Right ventricle myocardium superior (tissue), 1 donor: Measurements from ENCODE around the gene ANKRD31. TPM values are rescaled to one million over a fixed set of nuclear protein-coding genes. Genes with fewer than 3 reads are reported as not detected.

Experiments used
- ATAC-seq: fragments of 200-7000 bp; cut with Tn5 transposase; one replicate; pipeline ENCODE4 v1.9.1; 2020; ENCODE audit warnings: mild to moderate bottlenecking; ENCODE audit not compliant: poor library complexity
- DNase-seq: peaks from one replicate; pipeline ENCODE4 v3.0.0-alpha.2; 2020
- intact Hi-C: fragments of 100-400 bp; cut with DNase I; formaldehyde crosslinking; loops from one replicate; pipeline ENCODE4 v1.11.2; 2022
- total RNA-seq: library from RNA; stranded (reverse); fragmentation: NEBNext Ultra II Directional; extraction: Animal tissue kit (Norgen Biotek cat#: 25700); gene quantifications from one replicate; pipeline ENCODE4 v1.2.1, GENCODE V29; 2021
- donor health status: DM: no; HTN: yes; CAD: no; lungs with severe emphysema.

Gene ANKRD31
- total RNA-seq, 1 donor from 2014 or later, result 0.08 TPM

DNA sequence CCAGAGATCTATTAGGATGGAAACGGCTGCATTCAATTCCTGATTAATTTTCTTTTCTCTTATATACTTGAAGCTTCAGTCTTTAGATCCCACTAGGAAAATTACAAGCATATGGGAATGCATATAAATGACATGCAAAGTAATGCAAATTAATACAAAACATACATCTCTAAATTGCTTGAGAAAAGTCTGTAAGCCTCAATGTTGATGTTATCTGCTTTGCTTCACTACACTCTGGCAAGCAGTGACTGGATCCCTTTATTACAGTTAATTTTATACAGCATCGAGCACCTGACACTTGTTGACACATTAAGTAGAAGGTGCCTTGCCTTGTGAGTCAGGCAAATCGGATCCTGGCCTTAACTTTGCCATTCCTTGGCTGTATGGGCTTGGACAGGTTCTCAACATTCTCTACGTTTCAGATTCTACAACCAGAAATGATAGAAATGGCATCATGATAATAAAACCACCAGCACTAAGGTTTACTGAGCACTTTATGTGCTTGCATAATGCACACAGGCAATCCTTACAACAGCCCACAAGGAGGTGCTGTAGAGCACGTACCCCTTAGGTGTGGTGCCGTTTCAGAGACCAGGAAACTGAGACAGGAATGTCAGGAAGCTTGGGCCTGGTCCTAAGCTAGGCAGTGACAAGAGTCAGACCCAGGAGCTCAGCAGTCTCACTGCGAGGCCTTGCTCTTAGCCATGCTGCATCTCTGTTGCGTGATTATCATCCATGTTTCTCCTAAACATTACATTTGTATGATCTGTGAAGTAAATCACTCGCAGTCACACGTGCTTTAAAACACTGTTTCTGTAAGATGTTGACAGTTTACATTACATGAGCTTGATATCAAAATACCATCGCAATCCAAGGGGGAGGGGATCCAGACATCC is 187.0 kb downstream of the ANKRD31 start:
- peak; percentile 37 for ATAC-seq
- DNase-seq, result peak; percentile 42
- intact Hi-C loops, result no loop called here

DNA sequence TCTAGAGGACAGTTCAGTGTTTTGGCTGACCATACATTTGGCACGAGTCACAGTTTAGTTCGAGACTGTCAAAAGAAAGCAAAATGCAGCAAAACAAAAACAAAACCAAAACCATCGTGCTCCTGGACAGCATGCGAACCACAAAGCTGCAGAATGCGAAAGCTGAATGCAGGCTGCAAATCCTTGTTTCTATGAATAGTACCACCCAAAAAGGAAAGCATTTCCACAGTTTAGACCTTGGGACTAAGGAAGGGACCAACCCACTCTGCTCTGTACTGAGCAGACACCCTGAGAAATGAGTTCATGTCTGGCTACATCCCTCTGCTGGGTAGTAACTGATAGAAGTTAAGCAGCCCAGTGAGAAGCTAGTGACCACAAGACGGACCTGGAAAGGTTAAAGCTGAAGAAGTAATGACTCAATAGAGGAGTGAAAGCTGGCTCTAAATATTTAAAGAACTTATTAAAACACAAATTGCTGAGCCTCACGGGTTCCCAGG is 188.2 kb downstream of the ANKRD31 start:
- no peak for ATAC-seq
- intact Hi-C loops, result no loop called here
- no peak for DNase-seq

DNA sequence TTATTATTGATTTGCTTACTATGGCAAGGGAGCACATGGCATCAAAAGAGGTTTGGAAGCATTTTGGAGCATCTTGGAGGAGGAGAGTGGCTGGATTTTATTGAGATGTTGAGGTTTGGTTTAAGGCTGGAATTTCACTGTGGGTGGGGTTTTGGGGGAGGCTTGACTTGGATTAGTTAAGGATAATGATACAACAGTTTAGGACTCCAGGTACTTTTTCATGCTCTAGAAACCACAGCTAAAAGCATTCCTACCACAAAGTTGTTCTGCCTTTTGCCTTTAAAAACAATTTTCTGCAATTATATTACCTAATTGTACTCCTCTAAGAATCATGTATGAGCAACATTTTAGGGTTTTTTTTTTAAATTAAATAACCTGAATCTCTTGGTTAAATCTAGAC is 189.3 kb downstream of the ANKRD31 start:
- ATAC-seq (no peak), DNase-seq (no peak)
- intact Hi-C loops, result no loop called here

DNA sequence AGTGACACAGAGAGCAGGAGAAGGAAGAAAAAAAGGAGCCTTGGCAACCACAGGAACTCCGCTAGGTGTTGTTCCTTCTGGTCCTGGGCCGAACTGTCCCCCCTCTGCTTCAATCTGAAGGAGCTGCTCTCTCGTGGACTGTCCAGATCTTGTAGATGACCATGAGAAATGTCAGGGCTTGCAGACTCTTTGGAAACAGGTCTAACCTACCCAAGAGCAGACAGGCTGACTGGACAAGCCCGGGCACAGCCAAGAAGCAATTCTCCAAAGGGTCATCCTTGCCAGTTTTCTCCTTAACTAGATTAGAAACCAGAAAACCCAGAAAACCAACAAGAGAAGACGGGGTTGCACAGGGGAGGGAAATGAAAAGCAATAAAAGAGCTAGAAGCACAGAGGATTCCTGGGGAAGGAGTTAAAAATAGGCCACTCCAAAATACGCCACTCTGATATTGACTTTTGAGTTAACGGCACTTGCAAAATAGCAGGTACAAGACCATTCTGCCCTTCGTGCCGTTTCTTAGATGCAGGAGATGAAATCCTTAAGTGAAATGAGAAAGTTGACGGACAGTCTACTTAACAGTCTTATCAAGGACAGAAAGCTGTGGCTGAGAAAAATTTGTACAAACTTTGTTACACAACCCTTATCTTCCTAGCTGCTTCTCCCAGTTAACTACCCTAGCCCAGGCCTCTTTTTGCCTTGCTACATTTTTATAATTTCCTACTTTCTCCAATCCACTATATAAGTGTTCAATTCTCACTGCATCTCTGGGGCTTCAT is 190.1 kb downstream of the ANKRD31 start:
- DNase-seq (no peak), ATAC-seq (no peak)
- intact Hi-C loops, result no loop called here

DNA sequence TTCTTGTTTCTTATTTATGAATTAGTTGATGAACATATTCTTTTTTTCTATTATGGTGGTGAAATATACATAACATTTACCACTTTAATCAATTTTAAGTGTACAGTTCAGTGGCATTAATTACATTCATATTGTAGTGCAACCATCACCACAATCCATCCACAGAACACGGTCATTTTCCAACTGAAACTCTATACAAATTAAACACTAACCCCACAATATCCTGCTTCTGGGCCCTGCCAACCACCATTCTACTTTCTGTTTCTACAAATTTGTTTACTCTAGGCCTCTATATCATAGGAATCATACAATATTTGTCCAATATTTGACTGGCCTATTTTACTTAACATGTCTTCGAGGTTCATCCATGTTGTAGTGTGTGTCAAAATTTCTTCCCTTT is 191.6 kb downstream of the ANKRD31 start:
- no peak for ATAC-seq
- no peak for DNase-seq
- intact Hi-C loops, result no loop called here

DNA sequence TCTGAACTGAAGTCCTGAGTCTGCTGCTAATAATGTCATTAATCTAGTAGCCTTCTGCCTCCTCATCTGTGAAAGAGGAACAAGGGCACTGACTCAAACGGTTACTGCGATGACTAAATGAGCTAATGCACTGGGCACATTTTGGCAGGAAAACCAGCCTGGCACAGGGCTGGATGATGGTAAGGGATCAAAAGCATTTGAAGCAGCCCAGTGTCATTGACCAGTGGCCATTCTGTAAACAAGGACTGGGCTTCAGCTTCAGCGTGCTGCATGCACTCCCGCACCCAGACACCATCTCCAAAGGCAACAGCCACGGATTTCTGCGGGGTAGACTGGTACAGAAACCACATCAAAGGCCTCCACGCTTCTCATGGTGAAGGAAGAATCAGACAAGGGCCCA is 192.3 kb downstream of the ANKRD31 start:
- ATAC-seq (no peak), DNase-seq (no peak)
- intact Hi-C loops, result no loop called here

DNA sequence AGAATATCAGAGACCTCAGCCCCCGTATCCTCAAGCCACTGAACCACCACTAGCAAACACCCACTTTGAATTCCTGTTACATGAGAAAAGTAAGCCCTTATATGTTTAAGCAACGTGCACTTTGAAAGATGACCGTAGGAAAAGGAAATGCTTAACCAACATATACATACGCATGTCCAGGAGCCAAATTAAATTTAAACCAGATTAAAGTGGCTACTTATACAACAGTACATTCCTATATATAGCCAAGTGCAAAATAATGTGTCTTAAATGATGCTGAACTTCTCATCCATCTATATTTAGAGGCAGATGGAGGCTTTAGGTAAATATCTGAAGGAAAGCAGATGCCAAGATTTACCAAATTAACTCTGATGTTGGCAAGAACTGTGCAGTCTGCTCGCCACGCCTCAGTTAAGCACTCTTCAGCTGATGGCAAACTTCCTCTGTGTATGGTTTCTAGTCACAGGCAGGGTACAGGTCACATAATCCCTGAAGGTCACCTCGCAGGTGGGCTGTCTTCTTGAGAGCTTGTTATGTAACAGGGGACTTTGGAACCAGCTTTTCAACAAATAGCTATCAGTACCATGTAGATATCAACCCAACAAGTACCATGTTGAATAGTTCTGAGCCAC is 192.9 kb downstream of the ANKRD31 start:
- DNase-seq, result no peak
- ATAC-seq, result no peak
- intact Hi-C loops, result no loop called here

DNA sequence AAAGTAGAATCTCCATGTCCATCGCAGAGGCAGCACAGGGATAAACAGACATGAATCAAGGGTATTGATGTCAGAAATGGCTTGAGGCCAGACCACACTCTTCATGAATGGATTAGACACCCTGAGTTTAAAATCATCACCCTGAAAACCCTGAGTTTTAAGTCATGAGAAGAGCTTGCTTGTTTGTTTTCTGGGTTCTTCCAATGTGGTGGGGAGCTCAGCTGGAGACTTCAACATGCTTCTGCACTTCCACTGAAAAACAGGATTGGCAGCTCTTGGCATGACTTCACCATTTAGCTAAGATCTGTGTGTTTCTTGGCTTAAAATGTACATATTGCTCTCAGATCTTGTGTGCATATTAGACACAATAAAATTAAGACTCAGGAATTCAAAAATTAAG is 194.2 kb downstream of the ANKRD31 start:
- ATAC-seq (no peak), DNase-seq (no peak)
- intact Hi-C loops, result no loop called here

DNA sequence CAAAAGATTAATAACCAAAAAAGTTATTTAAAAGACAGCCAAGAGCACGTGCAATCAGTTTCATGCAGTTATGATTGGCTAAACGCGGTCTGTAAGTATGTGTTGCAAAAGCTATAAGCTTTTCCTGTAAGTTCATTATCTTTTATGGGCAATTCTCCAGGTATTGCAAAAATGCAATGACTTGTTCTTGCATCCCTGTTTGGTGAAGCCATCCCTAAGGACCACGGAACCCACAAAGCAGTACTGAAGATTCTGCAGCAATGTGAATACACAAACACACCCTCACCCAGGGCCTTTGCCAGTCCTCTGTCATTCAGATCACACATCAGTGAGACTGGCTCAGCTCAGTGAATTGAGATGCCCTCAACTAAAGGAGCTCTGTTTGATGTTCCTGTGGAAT is 195.7 kb downstream of the ANKRD31 start:
- DNase-seq (no peak), ATAC-seq (no peak)
- intact Hi-C loops, result no loop called here

DNA sequence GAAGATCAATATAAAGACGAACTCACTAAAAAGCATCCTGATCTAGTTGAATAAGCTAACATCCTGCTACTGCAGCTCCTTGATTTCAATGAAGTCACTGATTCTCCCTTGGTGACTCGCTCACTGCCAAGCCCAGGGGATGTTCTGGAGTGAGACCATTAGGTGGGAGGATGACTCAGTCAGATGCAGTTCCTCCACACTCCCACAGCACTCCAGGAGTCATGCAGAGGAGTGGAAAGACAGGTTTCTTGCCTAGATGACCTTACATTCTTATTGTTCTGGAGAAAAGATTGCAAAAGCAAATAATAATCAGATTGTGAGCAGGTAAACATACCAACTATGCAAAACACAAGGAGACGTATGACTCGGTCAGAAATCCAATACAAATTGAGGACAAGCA is 199.6 kb downstream of the ANKRD31 start:
- DNase-seq (no peak), ATAC-seq (no peak)
- intact Hi-C loops, result no loop called here

DNA sequence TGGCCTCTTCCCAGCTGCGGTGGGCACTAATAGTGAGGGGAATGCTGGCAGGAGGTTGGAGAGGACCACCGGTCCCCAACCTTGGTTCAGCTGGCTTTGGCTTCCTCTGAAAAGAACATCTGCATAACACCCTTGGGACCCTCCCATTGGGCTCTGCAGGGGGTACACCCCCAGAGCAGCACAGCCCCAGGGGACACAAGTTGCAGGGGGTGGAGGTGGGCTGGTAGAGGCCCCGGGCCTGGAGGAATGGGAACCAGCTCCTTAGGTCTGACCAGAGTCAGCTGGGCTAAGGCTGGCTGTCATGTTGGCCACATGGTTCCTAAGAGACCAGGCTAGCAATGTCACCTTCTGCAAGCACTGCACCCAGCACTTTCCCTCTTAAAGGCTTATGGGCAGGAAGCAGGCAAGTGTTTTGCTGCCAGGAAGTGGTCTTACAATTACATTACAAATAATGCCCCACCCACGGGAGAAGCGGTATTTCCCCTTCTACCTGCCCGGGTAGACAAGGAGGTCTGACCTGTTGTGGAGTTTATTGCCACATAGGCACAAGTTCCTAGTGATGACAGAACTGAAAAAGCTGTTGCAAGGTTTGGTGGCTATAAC is 202.4 kb downstream of the ANKRD31 start:
- intact Hi-C loops, result no loop called here
- no peak for DNase-seq
- ATAC-seq, result no peak

DNA sequence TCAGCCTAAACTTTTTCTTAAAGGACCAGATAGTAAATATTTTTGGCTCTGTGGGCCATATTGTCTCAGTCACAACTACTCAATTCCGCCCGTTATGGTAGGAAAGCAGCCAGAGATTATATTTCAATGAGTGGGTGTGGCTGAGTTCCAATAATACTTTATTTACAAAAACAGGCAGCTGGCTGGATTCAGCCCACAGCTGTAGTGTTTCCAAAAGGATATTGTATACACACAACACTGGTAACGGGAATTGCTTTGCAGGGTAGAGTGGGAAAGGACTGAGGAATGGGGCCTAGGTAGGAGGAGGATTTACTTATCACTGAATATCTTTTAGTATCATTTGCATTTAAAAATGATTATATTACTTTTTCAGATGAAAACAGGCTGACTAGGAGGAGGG is 205.3 kb downstream of the ANKRD31 start:
- DNase-seq (no peak), ATAC-seq (no peak)
- intact Hi-C loops, result no loop called here

DNA sequence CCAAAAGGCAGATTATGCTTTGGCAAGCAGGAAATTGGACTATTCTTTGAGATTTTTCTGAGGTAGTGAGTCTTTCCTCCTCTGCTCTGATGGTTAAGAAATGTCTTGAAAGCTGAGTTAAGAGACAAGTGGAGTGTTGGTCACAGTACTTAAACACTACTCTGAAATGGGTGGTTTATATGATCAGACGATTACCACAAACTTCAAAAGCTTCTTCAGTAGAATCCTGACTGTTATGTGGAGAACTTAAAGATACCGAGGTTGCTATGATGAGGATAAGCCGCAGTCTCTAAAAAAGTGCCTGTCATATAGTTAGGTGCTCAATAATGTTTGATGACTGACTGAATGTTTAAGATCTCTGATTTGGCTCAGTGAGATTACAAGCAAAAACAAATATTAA is 208.6 kb downstream of the ANKRD31 start:
- ATAC-seq (no peak), DNase-seq (no peak)
- intact Hi-C loops, result no loop called here

DNA sequence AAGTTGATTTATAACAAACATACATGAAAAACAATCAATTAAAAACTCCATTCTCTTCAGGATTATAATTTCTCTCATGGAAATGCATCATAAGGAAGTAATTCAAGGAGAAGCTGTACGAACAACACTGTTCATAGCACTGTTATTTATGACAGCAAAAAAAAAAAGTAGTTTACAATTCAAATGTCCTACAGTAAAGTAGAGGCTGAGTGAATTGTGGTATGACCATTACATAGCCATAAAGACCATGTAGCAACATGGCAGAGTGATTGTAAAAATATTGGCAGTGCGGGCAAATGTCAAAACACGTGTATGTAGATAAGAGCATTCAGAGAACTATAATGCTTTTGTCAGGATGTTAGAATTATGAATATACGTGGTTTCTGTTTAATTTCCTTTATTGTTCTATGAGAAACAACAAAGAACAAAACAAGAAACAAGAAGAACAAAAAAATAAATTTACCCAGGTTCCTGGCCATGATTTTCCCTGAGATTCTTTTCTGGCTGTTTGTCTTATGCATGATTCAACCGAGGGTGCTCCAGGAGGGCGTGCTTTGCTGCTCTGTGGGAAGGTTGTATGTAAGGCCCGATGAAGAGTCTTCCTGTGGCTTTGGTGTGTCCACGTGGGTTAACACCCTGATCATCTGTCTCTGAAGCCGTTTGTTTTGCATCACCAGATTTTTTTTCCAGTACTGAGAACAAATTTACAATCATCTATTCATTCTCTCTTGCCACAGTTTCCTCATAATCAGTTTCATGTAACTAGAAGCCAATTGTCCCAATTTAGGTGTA is 213.1 kb downstream of the ANKRD31 start:
- ATAC-seq (no peak), DNase-seq (no peak)
- intact Hi-C loops, result no loop called here

DNA sequence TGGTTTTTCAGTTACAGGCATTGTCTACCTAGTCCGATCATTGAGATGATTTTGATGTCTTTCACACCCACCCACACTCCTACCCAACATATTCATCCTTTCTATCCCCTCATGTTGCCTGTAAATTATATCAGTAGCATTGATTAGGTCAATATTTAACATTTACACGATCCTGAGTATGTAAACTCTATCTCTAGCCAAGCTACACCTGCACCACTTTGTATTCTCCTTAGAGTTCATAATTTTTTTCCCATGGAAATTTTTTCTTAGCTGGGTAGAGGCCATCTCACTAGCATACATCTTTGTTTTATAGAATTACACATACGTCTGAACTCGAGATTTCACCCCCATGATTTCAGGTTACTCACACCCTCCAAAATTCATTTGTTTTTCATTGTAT is 214.9 kb downstream of the ANKRD31 start:
- DNase-seq (no peak), ATAC-seq (no peak)
- intact Hi-C loops, result no loop called here

DNA sequence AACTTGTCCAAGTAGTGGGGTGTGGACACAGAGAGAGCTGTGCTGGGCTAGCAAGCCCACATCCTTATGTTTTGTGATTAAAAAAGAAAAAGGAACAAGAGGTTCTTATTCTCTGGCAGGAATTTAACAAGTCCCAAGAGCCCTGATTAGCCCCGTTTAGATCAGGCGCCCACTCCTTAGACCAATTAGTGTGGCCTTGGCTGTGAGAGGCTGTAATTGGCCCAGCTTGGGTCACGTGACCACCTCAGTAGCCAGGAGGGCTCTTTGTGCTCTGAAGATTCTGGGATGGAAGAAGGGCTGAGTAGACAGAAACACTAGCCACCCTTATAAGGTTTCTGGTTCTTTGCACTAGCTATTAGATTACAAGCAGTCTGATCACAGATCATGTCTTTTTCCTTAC is 215.5 kb downstream of the ANKRD31 start:
- DNase-seq, result no peak
- ATAC-seq, result no peak
- intact Hi-C loops, result no loop called here

DNA sequence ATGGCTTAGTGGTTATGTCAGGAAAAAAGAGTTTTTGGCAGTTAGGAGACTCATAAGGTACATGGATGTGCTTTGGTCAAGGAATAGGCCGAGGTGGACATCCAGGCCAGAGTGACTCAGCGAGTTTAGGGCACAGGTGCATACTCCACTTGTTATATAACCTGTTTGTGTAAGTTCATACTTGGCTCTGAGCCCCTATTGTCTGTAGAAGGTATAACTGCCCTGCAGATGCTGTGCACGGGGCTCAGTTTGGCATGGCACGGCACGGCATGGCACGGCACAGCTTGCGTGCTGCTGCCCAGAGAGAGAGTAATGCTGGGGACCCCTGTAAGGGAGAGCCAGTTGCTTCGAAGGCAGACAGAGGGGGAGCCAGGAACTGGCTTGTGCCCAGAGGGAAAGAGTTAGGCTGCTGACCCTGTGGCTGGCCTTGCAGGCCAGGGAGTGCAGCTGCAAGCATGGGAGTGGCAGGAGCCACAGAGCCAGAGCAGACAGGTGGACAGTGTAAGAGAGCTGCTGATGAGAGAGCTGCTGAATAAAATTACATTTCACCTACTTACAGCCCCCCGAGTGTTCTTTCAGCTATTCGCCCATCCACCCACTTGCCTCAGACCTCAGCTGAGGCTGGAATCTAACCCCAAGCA is 216.5 kb downstream of the ANKRD31 start:
- ATAC-seq (no peak), DNase-seq (no peak)
- intact Hi-C loops, result no loop called here
